Measurements from ENCODE around the gene ZFP42.

GRCh38 chr4:187962926-187963325 is 32.6 kb upstream of the ZFP42 start:
- TF ChIP-seq EZH2 (IDR thresholded peaks at IDR 0.05; ENCODE audit: borderline replicate concordance, low read depth, low read length, severe bottlenecking): no peak
- TF ChIP-seq CTCF (IDR thresholded peaks at IDR 0.05; ENCODE audit: borderline replicate concordance, extremely low read depth, low read length, poor library complexity, severe bottlenecking): no peak
